Fibroblast of mammary gland (primary cell): ENCODE measurements around the gene NEK7.
A peak's percentile ranks its signal among the peaks of the same experiment; 100 is the strongest.

Source experiments
- DNase-seq: peaks from one replicate; pipeline ENCODE4 v3.0.0-alpha.2; 2010; ENCODE audit warnings: low read depth
- H3K4me3 ChIP-seq: 2 replicates; pipeline ENCODE4 v1.5.1; 2011; ENCODE audit warnings: low read depth, mild to moderate bottlenecking, low read length, moderate library complexity; ENCODE audit not compliant: control insufficient read depth
- TF ChIP-seq, protein P1 (sequence below): conservative IDR thresholded peaks from 2 replicates; pipeline ENCODE4 v1.5.1; 2011; ENCODE audit warnings: low read depth, low read length, inconsistent platforms; ENCODE audit not compliant: control insufficient read depth, insufficient read depth

The NEK7 gene

GRCh38 chr1:198265073-198265661 is 108.4 kb downstream of the NEK7 start:
- DNase-seq = no peak
- TF ChIP-seq, protein P1, sequence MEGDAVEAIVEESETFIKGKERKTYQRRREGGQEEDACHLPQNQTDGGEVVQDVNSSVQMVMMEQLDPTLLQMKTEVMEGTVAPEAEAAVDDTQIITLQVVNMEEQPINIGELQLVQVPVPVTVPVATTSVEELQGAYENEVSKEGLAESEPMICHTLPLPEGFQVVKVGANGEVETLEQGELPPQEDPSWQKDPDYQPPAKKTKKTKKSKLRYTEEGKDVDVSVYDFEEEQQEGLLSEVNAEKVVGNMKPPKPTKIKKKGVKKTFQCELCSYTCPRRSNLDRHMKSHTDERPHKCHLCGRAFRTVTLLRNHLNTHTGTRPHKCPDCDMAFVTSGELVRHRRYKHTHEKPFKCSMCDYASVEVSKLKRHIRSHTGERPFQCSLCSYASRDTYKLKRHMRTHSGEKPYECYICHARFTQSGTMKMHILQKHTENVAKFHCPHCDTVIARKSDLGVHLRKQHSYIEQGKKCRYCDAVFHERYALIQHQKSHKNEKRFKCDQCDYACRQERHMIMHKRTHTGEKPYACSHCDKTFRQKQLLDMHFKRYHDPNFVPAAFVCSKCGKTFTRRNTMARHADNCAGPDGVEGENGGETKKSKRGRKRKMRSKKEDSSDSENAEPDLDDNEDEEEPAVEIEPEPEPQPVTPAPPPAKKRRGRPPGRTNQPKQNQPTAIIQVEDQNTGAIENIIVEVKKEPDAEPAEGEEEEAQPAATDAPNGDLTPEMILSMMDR = no peak
- H3K4me3 ChIP-seq = no peak overlapping the region

- no peak overlapping the region for H3K4me3 ChIP-seq
- TF ChIP-seq, protein P1 = no peak
- DNase-seq = no peak
These were observed 110.3 kb downstream of the NEK7 start for GRCh38 chr1:198267056-198267455.

GRCh38 chr1:198267921-198268320 is 111.1 kb downstream of the NEK7 start:
- TF ChIP-seq, protein P1 = no peak
- DNase-seq = peak; percentile 66
- no peak overlapping the region for H3K4me3 ChIP-seq

DNA sequence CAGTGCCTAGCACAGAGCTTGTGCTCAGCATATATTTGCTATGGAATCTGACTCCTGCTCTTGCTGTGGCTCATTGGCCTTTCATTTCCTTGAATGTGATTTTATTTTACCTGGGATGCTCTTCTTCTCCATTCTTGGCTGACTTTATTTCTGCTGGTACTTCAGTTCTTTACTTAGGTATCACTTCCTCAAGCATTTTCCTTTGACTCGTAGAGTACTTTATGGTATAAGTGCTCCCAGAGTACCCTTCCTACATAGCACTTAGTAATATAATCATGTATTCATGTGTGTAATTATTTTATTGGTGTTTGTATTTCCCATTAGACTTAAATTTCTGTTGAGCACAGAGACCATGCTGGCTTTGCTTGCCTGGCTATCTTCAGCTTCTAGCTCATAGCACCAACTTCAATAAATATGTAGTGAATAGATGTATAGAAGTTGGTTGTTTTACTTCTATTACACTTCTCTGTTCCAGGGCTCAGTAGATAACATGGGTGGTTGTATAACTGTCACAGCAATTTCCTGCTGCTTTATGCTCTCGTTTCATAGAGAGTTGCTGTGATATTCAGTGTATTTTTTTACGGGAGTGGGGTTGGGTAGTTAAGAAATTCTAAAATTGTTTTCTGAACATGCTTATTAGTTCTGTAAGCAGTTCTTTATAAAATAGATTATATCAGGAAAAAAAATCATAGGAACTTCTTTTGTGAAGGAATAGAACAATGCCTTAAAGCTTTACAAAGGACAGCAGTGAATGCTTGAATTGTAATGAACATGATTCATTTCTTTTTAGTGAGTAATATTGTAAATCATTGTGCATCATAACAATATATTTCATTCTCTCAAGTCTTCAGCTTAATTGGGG is 112.2 kb downstream of the NEK7 start:
- TF ChIP-seq, protein P1 = no peak
- DNase-seq = peak; percentile 14
- H3K4me3 ChIP-seq = no peak overlapping the region

- no peak for DNase-seq
- no peak overlapping the region for H3K4me3 ChIP-seq
- TF ChIP-seq, protein P1 = no peak
These were observed 112.8 kb downstream of the NEK7 start for GRCh38 chr1:198269646-198269940.

DNA sequence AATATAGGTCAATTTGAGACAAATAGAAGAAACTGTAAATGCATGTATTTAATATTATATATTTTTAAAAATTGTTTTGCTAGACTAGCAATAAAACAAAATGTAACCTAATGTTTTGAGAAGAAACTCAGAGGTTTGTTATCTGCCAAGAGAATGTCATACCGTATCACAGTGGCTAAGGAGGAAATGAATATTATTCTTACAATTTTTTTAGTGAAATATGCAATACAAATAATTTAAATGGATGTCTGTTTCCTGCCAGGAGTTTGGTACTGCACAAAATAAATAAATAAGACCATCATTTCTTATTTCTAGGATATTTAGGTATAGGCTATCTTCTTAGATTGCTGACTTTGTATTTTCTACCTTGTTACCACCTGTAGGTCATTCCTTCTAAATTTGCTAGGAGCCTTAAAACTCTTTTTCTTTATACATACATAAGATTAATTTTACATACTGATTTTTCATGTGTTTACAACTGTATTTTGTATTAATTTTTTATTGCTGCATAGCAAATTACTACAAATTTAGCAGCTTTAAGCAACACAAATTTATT is 113.6 kb downstream of the NEK7 start:
- H3K4me3 ChIP-seq = no peak overlapping the region
- DNase-seq = no peak
- TF ChIP-seq, protein P1 = no peak

DNA sequence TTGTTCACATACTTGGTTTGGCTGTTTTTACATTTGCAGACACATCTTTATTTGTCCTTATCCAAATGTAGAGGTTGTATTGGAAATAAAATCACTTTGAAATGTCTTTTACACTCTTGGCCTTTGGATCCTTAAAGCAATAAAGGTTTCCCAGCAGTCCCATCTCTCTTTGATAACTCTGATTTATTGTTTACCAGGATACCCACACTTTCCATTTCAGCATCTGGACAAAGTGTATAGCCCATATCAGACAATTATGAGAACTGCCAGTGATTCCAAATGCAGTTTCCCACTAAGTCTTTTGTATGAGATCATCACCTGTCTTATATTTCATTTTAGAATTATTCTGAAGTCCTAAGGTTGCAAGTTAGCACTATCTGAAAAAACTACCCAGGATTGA is 114.7 kb downstream of the NEK7 start:
- no peak for DNase-seq
- no peak overlapping the region for H3K4me3 ChIP-seq
- TF ChIP-seq, protein P1 = no peak
